TTC549 (cell line): ENCODE data around the gene EBF3.

Source experiments
- FAIRE-seq: peaks from 2 replicates; lab custom pipeline; 2012; peaks lifted over from hg19 to GRCh38; lab: Jason Lieb, UNC

The EBF3 gene

GRCh38 chr10:129911451-129912165 is 52.5 kb downstream of the EBF3 start:
- no peak for FAIRE-seq

GRCh38 chr10:129910861-129911260 is 53.2 kb downstream of the EBF3 start:
- no peak for FAIRE-seq

- FAIRE-seq: no peak
These were observed 54.4 kb downstream of the EBF3 start for GRCh38 chr10:129909531-129910256.

- no peak for FAIRE-seq
These were observed 55.0 kb downstream of the EBF3 start for GRCh38 chr10:129909080-129909479.

- FAIRE-seq: no peak
These were observed 55.7 kb downstream of the EBF3 start for GRCh38 chr10:129908406-129908805.

- no peak for FAIRE-seq
These were observed 58.5 kb downstream of the EBF3 start for GRCh38 chr10:129905553-129905952.

GRCh38 chr10:129904323-129904722 is 59.8 kb downstream of the EBF3 start:
- no peak for FAIRE-seq

GRCh38 chr10:129901389-129902006 is 62.6 kb downstream of the EBF3 start:
- FAIRE-seq: no peak

- FAIRE-seq: no peak
These were observed 63.2 kb downstream of the EBF3 start for GRCh38 chr10:129900825-129901224.

- no peak for FAIRE-seq
These were observed 64.6 kb downstream of the EBF3 start for GRCh38 chr10:129899276-129900130.

- FAIRE-seq: no peak
These were observed 65.3 kb downstream of the EBF3 start for GRCh38 chr10:129898706-129899268.

- no peak for FAIRE-seq
These were observed 66.0 kb downstream of the EBF3 start for GRCh38 chr10:129897871-129898626.

GRCh38 chr10:129896860-129897200 is 67.2 kb downstream of the EBF3 start:
- FAIRE-seq: no peak

GRCh38 chr10:129896136-129896859 is 67.8 kb downstream of the EBF3 start:
- FAIRE-seq: no peak

- no peak for FAIRE-seq
These were observed 68.3 kb downstream of the EBF3 start for GRCh38 chr10:129895811-129896135.

GRCh38 chr10:129894698-129895097 is 69.4 kb downstream of the EBF3 start:
- no peak for FAIRE-seq

GRCh38 chr10:129893104-129894089 is 70.7 kb downstream of the EBF3 start:
- no peak for FAIRE-seq

GRCh38 chr10:129892548-129893052 is 71.5 kb downstream of the EBF3 start:
- FAIRE-seq: no peak

- no peak for FAIRE-seq
These were observed 72.3 kb downstream of the EBF3 start for GRCh38 chr10:129891806-129892205.
